GM12878 (cell line): ENCODE measurements around the gene TICRR.

ENCODE experiments used
- BCL11A ChIP-seq: IDR thresholded peaks from 2 replicates; pipeline ENCODE4 v1.6.1; 2011; ENCODE audit warnings: low read depth, low read length
- CBX5 ChIP-seq: sonication (generic); IDR thresholded peaks from 2 replicates; pipeline ENCODE4 v1.6.1; 2016; ENCODE audit warnings: low read depth, moderate library complexity, mild to moderate bottlenecking, inconsistent platforms
- CHD4 ChIP-seq: fragments of 200-600 bp; sonication (generic); IDR thresholded peaks from 2 replicates; pipeline ENCODE4 v1.6.1; 2016; ENCODE audit warnings: mild to moderate bottlenecking
- EP300 ChIP-seq, 2 experiments: fragments of 150-350 bp in 1 of 2; IDR thresholded peaks; 2 replicates each; pipeline ENCODE4 v1.6.1; 2011 to 2012; ENCODE audit warnings: low read depth in 2 of 2, low read length in 2 of 2, borderline replicate concordance in 1 of 2, improper control_type of control experiment in 1 of 2, inconsistent platforms in 1 of 2; ENCODE audit not compliant: control insufficient read depth in 1 of 2
- EZH2 ChIP-seq: IDR thresholded peaks from 2 replicates; pipeline ENCODE4 v1.6.1; 2012; ENCODE audit warnings: low read depth, mild to moderate bottlenecking, control low read depth, inconsistent platforms, low read length, borderline replicate concordance; ENCODE audit not compliant: control insufficient read depth
- MXI1 ChIP-seq: fragments of 150-350 bp; IDR thresholded peaks from 2 replicates; pipeline ENCODE4 v1.6.1; 2011; ENCODE audit warnings: low read depth, mild to moderate bottlenecking, inconsistent platforms, low read length, improper control_type of control experiment
- POLR2A ChIP-seq: IDR thresholded peaks from 2 replicates; pipeline ENCODE4 v1.6.1; 2011; ENCODE audit warnings: low read depth, mild to moderate bottlenecking, low read length
- REST ChIP-seq: IDR thresholded peaks from 2 replicates; pipeline ENCODE4 v1.6.1; 2012; ENCODE audit warnings: mild to moderate bottlenecking, low read depth, low read length
- TCF12 ChIP-seq: IDR thresholded peaks from 2 replicates; pipeline ENCODE4 v1.6.1; 2011; ENCODE audit warnings: low read depth, mild to moderate bottlenecking, low read length
- TF ChIP-seq, protein P1 (sequence below): IDR thresholded peaks from 2 replicates; pipeline ENCODE4 v1.6.1; 2012; ENCODE audit warnings: low read depth, low read length, improper control_type of control experiment
- TF ChIP-seq, protein P2 (sequence below), 3 experiments: IDR thresholded peaks in 2 of 3; conservative IDR thresholded peaks in 1 of 3; 2 replicates each; pipeline ENCODE4 v1.5.1; 2011; ENCODE audit warnings: low read depth in 3 of 3, low read length in 3 of 3, mild to moderate bottlenecking in 3 of 3, control low read depth in 2 of 3, moderate library complexity in 2 of 3, inconsistent platforms in 1 of 3, mixed read lengths in 1 of 3; ENCODE audit not compliant: control insufficient read depth in 2 of 3, insufficient read depth in 1 of 3; ENCODE audit errors: extremely low read depth in 1 of 3
- TF ChIP-seq, protein P3 (sequence below): fragments of 450-650 bp; IDR thresholded peaks from 2 replicates; pipeline ENCODE4 v1.6.1; 2016; ENCODE audit warnings: mild to moderate bottlenecking
- TF ChIP-seq, protein P4 (sequence below): IDR thresholded peaks from 2 replicates; pipeline ENCODE4 v1.6.1; 2011; ENCODE audit warnings: borderline replicate concordance, low read depth, mild to moderate bottlenecking, moderate library complexity, low read length; ENCODE audit not compliant: insufficient read depth, poor library complexity, severe bottlenecking

DNA sequence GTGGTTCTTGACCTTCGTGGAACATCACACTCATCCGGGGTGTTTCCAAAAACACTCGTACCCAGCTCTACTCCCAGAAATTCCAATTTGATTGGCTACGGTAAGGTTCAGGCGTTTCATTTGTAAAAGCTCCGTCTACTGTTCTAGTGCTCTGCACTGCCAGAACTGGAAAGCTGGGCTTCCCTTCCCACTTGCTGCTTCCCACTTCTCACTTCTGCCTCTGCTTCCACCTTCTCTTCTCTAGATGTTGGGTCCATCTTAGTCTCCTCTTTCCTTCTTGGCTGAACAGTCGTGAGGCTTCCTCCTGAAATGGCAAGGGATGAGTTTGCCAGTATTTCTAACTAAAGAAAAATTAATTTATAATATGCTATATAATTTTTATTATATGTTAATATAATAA is 49.1 kb upstream of the TICRR start:
- TF ChIP-seq REST (no peak), CHD4 (no peak), POLR2A (no peak), EP300 (IDR thresholded peaks at IDR 0.05; ENCODE audit: borderline replicate concordance in 1 of 2, control insufficient read depth in 1 of 2, low read depth in 2 of 2, low read length in 2 of 2) (no peak), EZH2 (no peak), BCL11A (no peak), TCF12 (no peak), MXI1 (no peak), CBX5 (no peak)
- TF ChIP-seq, protein P1, sequence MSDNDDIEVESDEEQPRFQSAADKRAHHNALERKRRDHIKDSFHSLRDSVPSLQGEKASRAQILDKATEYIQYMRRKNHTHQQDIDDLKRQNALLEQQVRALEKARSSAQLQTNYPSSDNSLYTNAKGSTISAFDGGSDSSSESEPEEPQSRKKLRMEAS, result no peak
- TF ChIP-seq, protein P2, sequence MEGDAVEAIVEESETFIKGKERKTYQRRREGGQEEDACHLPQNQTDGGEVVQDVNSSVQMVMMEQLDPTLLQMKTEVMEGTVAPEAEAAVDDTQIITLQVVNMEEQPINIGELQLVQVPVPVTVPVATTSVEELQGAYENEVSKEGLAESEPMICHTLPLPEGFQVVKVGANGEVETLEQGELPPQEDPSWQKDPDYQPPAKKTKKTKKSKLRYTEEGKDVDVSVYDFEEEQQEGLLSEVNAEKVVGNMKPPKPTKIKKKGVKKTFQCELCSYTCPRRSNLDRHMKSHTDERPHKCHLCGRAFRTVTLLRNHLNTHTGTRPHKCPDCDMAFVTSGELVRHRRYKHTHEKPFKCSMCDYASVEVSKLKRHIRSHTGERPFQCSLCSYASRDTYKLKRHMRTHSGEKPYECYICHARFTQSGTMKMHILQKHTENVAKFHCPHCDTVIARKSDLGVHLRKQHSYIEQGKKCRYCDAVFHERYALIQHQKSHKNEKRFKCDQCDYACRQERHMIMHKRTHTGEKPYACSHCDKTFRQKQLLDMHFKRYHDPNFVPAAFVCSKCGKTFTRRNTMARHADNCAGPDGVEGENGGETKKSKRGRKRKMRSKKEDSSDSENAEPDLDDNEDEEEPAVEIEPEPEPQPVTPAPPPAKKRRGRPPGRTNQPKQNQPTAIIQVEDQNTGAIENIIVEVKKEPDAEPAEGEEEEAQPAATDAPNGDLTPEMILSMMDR (IDR thresholded peaks at IDR 0.05 in 2 of 3, conservative IDR thresholded peaks at IDR 0.05 in 1 of 3; ENCODE audit: control insufficient read depth in 2 of 3, extremely low read depth in 1 of 3, insufficient read depth in 1 of 3, low read depth in 3 of 3, low read length in 3 of 3), result no peak
- TF ChIP-seq, protein P3, sequence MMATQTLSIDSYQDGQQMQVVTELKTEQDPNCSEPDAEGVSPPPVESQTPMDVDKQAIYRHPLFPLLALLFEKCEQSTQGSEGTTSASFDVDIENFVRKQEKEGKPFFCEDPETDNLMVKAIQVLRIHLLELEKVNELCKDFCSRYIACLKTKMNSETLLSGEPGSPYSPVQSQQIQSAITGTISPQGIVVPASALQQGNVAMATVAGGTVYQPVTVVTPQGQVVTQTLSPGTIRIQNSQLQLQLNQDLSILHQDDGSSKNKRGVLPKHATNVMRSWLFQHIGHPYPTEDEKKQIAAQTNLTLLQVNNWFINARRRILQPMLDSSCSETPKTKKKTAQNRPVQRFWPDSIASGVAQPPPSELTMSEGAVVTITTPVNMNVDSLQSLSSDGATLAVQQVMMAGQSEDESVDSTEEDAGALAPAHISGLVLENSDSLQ, result no peak
- TF ChIP-seq, protein P4, sequence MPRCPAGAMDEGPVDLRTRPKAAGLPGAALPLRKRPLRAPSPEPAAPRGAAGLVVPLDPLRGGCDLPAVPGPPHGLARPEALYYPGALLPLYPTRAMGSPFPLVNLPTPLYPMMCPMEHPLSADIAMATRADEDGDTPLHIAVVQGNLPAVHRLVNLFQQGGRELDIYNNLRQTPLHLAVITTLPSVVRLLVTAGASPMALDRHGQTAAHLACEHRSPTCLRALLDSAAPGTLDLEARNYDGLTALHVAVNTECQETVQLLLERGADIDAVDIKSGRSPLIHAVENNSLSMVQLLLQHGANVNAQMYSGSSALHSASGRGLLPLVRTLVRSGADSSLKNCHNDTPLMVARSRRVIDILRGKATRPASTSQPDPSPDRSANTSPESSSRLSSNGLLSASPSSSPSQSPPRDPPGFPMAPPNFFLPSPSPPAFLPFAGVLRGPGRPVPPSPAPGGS, result no peak
